GM18873 (cell line): ENCODE results near the gene HSPB9.
A peak's percentile ranks its signal among the peaks of the same experiment; 100 is the strongest.

Experiments used
- ATAC-seq: cut with Tn5 transposase; IDR thresholded peaks from one replicate; pipeline ENCODE4 v1.9.1; 2021; ENCODE audit warnings: mild to moderate bottlenecking, moderate library complexity, moderate number of reproducible peaks; ENCODE audit not compliant: unreplicated experiment, low FRiP score

The HSPB9 gene

DNA sequence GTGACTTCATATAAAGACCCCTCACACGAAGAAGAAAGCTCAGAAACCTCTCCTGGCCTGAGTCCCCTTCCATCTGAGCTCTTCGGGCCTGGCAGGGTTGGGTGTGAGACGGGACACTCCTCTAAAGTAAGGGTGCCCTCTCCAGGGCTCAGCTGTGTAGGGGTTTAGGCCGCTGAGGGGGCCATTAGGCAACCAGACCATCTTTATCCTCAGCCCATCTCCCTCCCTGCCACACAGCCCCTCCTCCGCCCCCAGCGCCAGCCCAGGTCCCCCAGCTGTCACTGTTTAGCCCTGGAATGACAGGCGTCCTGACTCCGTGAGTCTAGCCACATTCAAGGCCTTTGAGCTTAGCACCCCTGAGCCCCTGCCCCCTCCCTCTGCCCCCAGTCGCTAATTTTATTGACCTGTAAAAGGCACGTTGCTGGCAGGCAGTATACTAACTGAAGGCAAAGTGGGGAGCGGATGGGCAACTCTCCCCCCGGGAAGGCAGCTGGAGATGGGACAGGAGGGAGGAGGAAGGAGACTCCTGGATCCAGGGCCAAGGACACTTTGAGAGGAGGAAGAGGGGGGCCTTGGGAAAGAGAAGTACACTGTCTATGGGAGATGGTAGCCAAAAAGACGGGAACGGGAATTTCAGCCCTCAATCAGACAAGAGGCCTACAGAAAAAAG, 23.7 kb upstream of the HSPB9 start:
- no peak for ATAC-seq

DNA sequence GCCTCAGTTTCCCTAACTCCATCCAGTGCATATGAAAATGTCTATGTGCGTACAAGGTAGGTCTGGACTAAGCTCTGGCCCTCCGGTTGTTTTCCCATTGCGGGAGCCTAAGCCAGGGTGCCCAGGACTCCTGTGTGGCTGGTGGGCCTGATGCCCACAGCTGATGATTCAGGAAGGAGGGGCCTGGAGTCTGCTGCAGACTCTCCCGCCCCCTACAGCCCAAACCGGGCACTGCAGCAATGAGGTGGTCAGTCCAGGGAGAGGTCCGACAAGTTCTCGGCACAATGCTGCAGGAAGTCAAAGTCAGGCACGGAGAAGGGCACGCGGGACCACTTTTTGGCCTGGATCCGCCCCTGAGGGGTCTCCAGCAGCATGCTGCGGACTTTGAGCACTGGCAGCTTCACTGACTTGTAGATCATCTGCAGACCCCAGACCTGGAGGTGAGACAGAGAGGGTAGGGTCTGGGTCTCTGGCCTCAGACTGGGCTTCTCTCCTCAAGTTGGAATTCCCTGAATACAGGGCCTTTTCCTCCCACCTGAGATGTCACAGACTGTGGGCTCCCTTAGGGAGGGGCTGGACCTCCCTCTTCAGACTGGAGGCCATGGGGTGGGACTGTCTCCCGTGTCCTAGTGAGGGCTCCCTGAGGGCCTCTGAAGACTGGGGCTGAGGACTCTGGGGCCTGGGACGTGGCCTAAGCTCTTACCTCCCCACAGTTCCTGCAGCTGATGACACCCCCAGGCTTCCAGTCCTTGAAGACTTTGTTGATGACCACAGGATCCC, 20.9 kb upstream of the HSPB9 start:
- no peak for ATAC-seq

DNA sequence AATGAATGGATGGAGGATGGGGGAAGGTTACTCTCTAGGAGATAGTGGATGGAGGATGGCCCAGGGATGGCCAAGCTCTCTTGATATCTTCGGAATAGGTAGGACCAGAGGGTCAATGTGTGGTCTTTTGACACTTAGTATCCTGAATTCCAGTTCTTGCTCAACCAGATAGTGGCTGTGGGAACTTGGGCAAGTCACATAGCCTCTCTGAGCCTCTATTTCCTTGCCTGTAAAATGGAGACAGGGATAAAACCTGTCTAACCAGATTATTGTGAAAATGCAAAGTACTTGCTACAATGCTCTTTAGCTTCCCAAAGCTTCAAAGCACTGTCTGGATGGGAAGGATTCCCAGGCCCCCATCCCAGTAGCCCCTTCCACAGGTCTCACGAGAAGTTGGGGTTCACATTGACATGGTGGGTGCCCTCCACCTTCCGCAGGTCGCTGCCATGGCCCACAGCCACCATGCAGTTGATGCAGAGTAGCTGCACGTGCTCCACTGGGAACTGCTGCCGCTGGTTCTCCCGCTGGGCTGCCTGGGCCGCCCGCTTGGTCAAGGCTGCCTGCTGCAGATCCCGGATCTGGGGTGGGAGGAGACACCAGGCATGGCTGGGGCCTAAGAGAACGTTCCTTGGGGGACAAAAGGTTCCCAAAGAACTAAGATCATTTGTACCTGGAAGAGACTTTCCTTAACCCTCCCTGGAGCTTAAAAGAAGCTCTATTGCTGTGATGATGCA, 19.2 kb upstream of the HSPB9 start:
- no peak for ATAC-seq

DNA sequence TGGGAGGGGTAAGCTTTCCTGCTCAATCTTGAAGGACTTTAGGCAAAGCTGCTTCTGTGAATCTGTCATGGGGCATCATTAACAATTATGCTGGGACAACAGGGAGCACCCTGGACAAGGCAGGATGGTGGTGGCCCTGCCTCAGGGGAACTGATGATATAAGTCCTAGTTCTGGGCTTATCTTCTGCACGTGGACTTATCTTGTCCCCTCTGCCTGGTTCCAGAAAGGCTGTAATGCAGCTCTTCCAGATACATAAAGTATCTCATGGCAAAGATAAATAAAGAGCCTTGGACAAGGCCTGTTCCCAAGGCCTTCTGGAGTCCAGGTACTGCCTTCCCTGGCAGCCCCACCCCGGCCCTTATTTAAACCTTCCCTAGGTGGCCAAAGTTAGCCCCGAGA, 18.3 kb upstream of the HSPB9 start:
- ATAC-seq = no peak

DNA sequence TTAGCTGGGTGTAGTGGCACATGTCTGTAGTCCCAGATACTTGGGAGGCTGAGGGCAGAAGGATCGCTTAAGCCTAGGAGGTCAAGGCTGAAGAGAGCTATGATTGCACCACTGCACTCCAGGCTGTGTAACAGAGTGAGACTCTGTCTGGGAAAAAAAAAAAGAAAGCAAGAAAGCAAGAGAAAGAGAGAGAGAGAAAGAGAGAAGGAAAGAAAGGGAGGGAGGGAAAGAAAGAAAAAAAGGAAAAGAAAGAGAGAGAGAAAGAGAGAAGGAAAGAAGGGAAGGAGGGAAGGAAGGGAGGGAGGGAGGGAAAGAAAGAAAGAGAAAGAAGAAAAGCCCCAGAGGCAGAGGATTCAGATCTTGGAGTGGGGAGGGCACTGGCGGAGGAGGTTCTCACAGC, 16.6 kb upstream of the HSPB9 start:
- ATAC-seq = no peak

DNA sequence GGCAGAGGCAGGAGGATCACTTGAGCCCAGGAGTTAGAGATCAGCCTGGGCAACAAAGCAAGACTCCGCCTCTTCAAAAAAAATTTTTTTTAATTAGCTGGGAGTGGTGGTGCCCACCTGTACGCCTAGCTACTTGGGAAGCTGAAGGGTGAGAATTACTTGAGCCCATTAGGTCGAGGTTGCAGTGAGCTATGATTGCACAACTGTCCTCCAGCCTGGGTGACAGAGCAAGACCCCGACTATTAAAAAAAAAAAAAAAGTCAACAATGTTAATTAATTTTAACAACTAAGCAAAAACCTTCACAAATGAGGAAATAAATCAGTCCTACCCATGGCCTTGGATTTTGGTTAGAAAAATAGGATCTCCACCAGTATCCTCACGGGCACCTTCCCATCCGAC, 15.5 kb upstream of the HSPB9 start:
- ATAC-seq = no peak

DNA sequence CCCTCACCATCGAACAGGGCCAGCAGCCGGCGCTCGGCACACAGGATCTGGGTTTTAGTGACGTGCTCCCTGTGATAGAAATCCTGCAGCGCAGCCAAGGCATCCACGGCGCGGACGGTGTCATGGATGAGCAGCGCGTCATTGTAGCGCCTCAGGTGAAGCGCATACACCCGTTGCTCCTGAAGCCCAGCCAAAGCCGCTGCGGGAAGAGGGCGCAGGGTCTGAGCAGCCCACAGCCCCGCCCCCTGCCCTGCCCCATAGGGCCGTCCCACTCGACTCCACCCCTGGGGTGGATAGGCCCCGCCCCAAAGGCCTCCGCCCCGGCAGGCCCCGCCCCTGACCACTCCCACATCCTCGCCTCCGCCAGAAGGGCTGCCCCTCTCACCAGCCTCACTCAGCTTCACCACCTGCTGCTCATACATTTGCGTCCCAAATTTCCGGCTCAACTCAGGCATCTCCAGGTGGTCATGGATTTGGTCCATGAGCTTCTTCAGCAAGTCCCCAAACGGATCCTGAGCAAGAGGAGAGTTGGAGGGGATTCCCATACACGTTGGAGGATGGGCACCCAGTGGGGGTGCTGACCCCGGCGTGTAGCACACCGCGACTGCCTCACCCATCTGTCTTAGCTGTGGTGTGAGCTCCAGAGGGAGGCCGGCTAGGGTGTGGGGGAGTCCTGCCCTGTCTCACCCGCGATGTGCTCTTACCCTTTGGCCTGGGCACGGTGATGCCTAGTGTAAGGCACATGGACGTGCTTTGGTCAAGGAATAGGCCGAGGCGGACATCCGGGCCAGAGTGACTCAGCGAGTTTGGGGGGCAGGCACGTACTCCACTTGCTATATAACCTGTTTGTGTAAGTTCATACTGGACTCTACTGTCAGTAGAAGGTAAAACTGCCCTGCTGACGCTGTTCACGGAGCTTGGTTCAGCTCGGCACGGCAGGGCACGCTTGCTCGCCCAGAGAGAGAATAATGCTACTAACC, 14.7 kb upstream of the HSPB9 start:
- ATAC-seq = peak; percentile 41

DNA sequence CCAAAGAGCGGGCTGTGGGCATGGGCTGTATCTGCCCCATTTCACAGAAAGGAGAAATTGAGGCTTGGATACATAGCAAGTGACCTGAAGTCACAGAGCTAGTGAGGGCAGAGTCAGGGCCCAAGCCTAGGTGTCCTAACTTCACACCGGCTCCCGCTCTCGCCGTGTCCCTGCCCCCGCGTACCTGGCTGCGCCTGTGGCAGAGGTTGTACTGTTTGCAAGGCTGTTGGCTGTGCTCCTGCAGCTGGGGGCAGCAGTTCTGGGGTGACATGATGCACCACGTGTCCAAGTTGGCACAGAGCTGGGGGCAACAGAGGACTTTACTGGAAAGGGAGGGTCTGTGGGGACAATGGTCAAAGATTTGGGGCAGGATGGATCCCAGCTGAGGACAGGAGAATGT, 13.5 kb upstream of the HSPB9 start:
- no peak for ATAC-seq

DNA sequence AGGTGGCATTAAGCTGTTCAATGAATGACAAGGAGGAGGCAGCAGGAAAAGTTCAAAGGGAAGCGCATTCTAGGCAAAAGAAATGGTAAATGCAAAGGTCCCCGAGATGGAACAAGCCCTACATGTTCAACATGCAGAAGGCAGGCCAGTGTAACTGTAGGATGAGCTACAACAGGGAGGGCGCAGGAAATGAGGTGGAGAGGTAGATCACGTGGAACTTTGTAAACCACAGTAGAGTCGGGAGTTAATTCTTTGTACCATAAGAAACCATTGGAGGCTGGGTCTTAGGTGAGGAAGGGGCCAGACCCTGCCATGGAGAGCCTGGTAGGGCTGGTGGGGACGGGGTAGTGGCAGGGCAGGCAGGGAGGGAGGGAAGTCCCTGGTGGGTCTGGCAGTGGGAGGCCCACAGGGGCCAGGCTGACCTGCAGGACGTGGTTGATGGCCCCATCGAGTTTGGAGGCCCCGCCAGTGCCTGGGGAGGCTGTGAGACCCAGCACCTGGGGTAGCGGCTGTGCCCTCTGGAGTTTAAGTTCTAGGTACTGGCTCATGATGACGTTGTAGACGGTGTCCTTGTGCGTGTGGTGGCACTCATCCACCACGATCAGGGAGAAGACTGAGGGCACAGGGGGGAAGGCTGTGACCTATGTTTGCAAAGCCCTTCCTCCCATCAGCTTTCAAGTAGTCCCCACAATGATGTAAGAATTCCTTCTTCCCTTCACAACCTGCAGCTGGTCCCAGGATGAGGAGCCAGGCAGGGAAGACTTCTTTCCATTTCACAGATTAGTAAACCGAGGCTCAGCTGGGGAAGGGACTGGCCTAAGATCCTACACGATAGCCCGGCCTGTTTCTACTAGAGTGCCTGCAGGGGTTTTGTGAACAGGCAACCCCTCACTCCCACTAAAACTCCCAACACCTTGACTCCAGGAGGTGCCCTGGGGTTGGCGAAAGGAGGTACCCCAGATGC, 12.0 kb upstream of the HSPB9 start:
- no peak for ATAC-seq

DNA sequence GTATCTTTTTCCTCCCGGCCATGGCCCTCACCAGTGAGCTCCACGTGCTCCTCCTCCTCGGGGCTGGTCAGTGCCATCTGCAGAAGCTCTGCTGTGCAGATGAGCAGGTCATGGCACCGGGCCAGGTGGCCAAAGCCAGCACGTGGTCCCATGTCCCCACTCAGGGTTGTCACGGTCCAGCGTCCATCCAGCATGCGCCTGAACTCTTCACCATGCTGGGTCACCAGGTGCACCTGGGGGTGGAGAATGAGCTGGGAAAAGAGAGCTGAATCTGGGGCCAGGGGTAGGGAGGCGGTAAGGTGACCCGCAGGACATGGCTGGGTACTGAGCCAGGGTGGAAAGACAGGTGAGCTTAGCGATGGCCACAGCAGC, 11.4 kb upstream of the HSPB9 start:
- no peak for ATAC-seq

DNA sequence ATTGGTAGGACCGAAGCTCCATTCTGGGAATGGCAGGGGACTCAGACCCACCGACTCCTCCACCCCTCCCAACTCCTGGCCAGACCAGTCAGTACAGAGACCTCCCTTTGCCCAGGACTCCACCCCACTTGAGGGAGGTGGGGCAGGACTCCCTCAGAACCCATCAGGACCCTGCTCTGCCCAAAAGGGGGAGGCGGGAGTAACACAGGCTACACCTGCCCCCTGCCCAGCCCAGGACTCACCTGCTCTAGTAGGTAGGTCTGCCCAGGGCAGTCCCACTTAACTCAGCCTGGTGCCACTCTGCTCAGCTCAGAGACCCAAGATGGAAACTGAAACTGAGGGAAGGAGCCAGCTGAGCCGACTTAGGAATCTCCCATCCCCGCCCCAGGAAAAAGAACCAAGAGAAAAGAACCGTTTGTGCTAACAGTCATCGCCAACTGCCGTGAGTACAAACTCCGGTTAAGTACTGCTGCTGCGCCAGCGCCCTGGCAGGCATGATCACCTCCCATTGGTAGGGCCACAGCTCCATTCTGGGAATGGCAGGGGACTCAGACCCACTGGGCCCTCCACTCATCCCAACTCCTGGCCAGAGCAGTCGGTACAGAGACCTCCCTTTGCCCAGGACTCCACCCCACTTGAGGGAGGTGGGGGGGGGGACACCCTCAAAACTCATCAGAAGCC, 10.6 kb upstream of the HSPB9 start:
- no peak for ATAC-seq

DNA sequence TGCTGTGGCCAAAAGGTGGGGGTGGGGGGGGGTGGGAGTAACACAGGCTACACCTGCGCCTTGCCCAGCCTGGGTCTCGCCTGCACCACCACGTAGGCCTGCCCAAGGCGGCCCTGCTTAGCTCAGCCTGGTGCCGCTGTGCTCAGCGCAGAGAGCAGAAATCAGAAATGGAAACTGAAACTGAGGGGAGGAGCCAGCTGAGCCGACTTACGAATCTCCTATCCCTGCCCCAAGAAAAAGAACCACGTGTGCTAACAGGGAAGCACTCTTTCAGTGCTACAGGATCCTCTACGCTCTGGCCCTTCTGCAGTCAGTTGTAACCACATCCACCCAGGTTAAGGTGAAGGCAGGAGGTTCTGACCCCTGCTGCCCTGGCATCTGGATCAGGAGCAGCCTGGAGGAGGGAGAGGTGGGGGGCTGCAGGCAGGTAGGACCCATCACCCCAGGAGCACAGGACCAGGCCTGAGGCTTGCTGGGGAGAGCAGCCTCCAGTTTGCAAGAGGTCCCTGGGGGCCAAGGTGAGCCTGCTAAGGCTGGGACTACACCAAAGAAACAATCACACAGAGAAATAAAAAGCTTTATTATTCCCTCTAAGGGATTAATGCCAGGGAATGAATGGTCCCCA, 9.9 kb upstream of the HSPB9 start, which contains the start of gene DHX58:
Gene DHX58 (minus strand): TSS at position 163 of the 625 bp plus-strand sequence. CDS start 822 bp downstream, outside the sequence.
- no peak for ATAC-seq

DNA sequence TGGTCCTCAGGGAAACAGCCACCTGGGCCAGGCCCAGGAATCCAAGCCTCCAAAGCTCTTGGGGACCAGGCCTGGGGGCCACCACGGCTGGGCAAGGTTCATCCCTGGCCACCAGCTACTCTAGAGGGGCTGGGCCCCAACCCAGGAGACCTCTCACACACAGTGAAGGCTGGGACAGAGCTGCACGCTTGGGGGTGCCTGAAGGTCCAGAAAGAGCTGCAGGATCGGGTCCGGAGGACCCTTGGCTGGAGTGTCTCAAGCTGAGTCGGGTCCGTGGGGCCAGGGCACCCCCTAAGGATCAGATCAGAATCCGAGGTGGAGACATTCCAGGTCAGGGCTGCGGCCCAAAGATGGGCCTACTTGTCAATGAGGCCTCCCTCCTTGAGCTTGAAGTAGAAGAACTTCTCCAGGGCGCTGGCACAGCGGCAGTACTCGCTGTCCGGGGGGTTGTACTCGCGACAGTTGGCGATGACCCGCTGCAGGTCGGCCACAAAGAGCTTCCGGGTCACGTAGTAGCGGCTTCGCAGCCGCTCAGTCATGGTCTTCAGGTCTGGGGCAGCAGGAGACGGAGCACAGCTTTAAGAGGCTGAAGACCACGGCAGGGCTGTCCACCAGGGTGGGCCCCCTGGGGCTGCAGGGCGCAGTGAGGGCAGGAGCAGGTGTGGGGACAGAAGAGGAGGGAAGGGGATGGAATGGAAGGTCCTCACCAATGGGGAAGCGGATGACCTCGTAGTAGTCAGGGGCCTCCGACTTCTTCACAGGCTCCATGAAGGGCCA, 9.1 kb upstream of the HSPB9 start:
- ATAC-seq = no peak

DNA sequence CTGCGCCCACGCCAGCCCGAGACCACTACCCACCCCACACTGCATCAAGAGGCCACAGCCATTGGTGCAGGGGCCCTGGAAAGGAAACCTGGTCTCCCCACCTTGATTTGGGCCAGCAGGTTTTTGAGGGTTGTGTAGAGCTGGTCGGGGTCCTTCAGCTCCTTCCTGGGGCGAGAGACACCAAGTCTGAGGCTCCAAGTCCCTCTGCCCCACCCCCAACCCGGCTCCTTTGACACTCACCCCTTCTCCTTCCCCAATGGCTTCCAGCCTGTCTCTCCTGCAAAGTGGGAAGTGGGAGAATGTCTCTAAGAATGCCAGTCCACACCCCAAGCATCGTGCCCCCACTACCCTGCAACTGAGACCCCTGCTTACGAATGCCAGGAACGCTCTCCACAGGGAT, 8.5 kb upstream of the HSPB9 start:
- ATAC-seq = no peak

DNA sequence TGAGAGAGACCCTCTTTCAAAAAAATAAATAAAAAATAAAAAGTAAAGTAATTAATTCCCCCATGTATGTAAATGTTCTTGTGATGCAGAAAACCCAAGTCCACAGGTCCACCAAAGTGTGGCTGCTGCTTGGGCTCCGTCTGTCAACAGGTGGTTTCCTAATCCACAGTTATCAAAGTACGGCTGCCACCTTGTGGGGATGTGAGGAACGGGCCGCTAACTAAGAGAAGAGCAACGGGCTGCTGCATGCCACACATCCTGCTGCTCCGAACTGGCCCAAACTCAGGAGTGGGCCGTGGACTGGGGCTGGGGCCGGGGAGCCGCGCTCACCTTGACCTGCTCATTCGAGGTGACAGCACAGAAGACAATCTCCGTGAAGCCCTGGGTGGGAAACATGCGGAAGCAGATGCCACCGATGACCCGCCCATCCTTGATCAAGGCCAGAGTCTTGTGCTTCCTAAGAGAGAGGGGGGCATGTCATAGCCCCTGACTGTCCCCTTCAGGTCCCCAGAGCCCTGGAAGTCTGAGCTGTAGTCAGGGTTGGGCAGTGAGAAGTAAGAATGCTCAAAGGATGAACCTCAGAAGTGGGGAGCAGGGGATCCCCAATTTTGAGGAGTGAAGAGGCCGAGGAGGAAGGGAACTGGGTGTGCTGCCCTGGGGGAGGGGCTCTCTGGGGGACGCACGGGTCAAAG, 5.8 kb upstream of the HSPB9 start:
- ATAC-seq = no peak

DNA sequence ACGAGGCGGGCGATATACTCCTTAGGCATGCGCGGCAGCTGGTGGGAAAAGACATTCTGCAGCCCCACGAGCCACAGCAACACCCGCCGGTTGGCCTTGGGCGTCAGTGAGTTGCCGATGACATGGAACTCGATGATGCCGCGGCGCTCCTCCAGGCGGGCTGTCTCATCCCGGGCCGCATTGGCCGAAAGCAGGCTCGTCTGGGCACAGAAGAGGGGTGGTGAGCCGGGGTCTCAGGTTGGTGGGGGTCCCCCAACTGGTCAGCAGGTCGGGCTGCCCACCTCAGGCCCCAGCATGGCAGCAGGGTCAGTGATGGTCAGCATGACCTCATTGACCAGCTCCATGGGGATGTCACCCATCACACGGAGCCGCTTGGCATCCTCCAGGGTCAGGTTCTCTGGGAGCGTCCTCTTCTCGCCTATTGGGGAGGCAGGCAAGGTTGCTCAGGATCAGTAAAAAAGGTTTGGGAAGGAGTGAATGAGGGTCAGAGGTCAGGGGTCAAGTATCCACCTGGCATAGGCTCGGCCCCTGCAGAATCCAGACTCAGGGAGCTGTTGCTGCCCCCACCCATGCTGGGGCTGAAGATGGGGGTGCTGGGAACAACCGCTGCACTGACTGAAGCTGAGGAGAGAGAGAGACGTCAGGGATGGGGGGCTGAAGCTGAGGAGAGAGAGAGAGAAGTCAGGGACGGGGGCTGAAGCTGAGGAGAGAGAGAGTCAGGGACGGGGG, 5.0 kb upstream of the HSPB9 start:
- no peak for ATAC-seq
